Measurements from ENCODE around the gene ILKAP.

- TF ChIP-seq CTCF (IDR thresholded peaks at IDR 0.05) = peak in 1 of 4 donors; percentile 6
- no peak for TF ChIP-seq POLR2A (IDR thresholded peaks at IDR 0.05)
Observed at GRCh38 chr2:238160206-238161129, 43.0 kb downstream of the ILKAP start.
